ENCODE results near the gene ARPP21. TPM values are rescaled to one million over a fixed set of nuclear protein-coding genes. Genes with fewer than 3 reads are reported as not detected.

Gene ARPP21
- total RNA-seq, 1 donor from 2014 or later = not detected

- TF ChIP-seq CTCF (IDR thresholded peaks at IDR 0.05) = no peak
- no peak overlapping the region for H3K4me3 ChIP-seq
- no peaks in the 10 kb centered on the region for H3K4me1 ChIP-seq
- no peaks in the 10 kb centered on the region for H3K27me3 ChIP-seq
- H3K36me3 ChIP-seq = no peaks in the 10 kb centered on the region
- H3K27ac ChIP-seq = no peak overlapping the region
- DNase-seq (ENCODE audit: low spot score in 2 of 2) = no peak
- intact Hi-C loops (cut with DNase I) = no loop called here
- H3K9me3 ChIP-seq = no peaks in the 10 kb centered on the region
These were observed 71.2 kb downstream of the ARPP21 start for GRCh38 chr3:35710554-35710953.

- H3K9me3 ChIP-seq = no peaks in the 10 kb centered on the region
- H3K27me3 ChIP-seq = no peaks in the 10 kb centered on the region
- TF ChIP-seq CTCF (IDR thresholded peaks at IDR 0.05) = no peak
- intact Hi-C loops (cut with DNase I) = no loop called here
- H3K27ac ChIP-seq = no peak overlapping the region
- no peaks in the 10 kb centered on the region for H3K4me1 ChIP-seq
- no peak overlapping the region for H3K4me3 ChIP-seq
- H3K36me3 ChIP-seq = no peaks in the 10 kb centered on the region
- DNase-seq (ENCODE audit: low spot score in 2 of 2) = no peak
These were observed 79.6 kb downstream of the ARPP21 start for GRCh38 chr3:35718921-35719320.

GRCh38 chr3:35721628-35722027 is 82.3 kb downstream of the ARPP21 start:
- TF ChIP-seq CTCF (IDR thresholded peaks at IDR 0.05) = no peak
- Histone ChIP-seq H3K4me3 (no peak overlapping the region), H3K27ac (no peak overlapping the region), H3K27me3 (no peaks in the 10 kb centered on the region), H3K36me3 (no peaks in the 10 kb centered on the region), H3K9me3 (no peaks in the 10 kb centered on the region), H3K4me1 (no peaks in the 10 kb centered on the region)
- DNase-seq (ENCODE audit: low spot score in 2 of 2) = no peak
- intact Hi-C loops (cut with DNase I) = no loop called here

- Histone ChIP-seq H3K9me3 (no peaks in the 10 kb centered on the region), H3K27ac (no peak overlapping the region), H3K4me3 (no peak overlapping the region), H3K27me3 (no peaks in the 10 kb centered on the region), H3K4me1 (no peaks in the 10 kb centered on the region), H3K36me3 (no peaks in the 10 kb centered on the region)
- TF ChIP-seq CTCF (IDR thresholded peaks at IDR 0.05) = no peak
- intact Hi-C loops (cut with DNase I) = no loop called here
- no peak for DNase-seq (ENCODE audit: low spot score in 2 of 2)
These were observed 83.6 kb downstream of the ARPP21 start for GRCh38 chr3:35722902-35723301.

- Histone ChIP-seq H3K27me3 (no peaks in the 10 kb centered on the region), H3K4me1 (no peaks in the 10 kb centered on the region), H3K4me3 (no peak overlapping the region), H3K27ac (no peak overlapping the region), H3K9me3 (no peaks in the 10 kb centered on the region), H3K36me3 (no peaks in the 10 kb centered on the region)
- intact Hi-C loops (cut with DNase I) = no loop called here
- no peak for TF ChIP-seq CTCF (IDR thresholded peaks at IDR 0.05)
- DNase-seq (ENCODE audit: low spot score in 2 of 2) = no peak
These were observed 84.3 kb downstream of the ARPP21 start for GRCh38 chr3:35723480-35724097.

- H3K4me1 ChIP-seq = no peaks in the 10 kb centered on the region
- intact Hi-C loops (cut with DNase I) = no loop called here
- no peaks in the 10 kb centered on the region for H3K36me3 ChIP-seq
- no peaks in the 10 kb centered on the region for H3K9me3 ChIP-seq
- no peaks in the 10 kb centered on the region for H3K27me3 ChIP-seq
- H3K27ac ChIP-seq = no peak overlapping the region
- DNase-seq (ENCODE audit: low spot score in 2 of 2) = no peak
- no peak overlapping the region for H3K4me3 ChIP-seq
- no peak for TF ChIP-seq CTCF (IDR thresholded peaks at IDR 0.05)
These were observed 84.8 kb downstream of the ARPP21 start for GRCh38 chr3:35724106-35724505.
